Placental epithelial cell (primary cell): ENCODE results near the gene FAM83F. TPM values are rescaled to one million over a fixed set of nuclear protein-coding genes. Genes with fewer than 3 reads are reported as not detected.

ENCODE experiments used
- total RNA-seq: library from RNA; depleted of rRNA; stranded (reverse); fragments of >200 nt; gene quantifications from 2 replicates; pipeline ENCODE4 v1.2.3, GENCODE V29; 2012

The FAM83F gene
- total RNA-seq, result 2.0 and 2.7 TPM in 2 replicates

GRCh38 chr22:39994566-39995392, at the start of gene FAM83F:
TSS of gene FAM83F (plus strand) at chr22:39994954. CDS start at chr22:39995043, 89 bp downstream.

GRCh38 chr22:39959640-39960447, 34.9 kb upstream of the FAM83F start, which contains the start of gene TMA7B:
TSS of gene TMA7B (plus strand) at chr22:39960397. CDS start at chr22:39964375, 3,978 bp downstream.

Other genes with a start within 250 kb of the FAM83F start
- gene ENTHD1, start 101.2 kb upstream of the FAM83F start, total RNA-seq, result not detected in 2 replicates
- gene GRAP2, start 93.9 kb upstream of the FAM83F start, total RNA-seq, result not detected in 2 replicates
- not detected in 2 replicates for gene TMA7B, start 34.6 kb upstream of the FAM83F start, total RNA-seq
- 26.1 and 26.7 TPM in 2 replicates for gene TNRC6B, start 183.0 kb downstream of the FAM83F start, total RNA-seq